ENCODE results near the gene NPHP1. TPM values are rescaled to one million over a fixed set of nuclear protein-coding genes. Genes with fewer than 3 reads are reported as not detected.
"Not testable (repeated sequence)": the region's sequence is repeated elsewhere in the genome, so short reads cannot be mapped to it uniquely, and the experiment has no call there.

The NPHP1 gene
- total RNA-seq: 1 to 10 TPM in 1 of 2 donors, under 1 TPM in 1; 0.98 to 1.5 TPM

- Mint-ChIP-seq H3K9me3 (no peaks in the 10 kb centered on the region), H3K36me3 (ENCODE audit: low read depth) (peaks cover 16% of the 10 kb centered on the region), H3K4me1 (peaks cover 14% of the 10 kb centered on the region), H3K27ac (peak within 1 kb of the TSS; percentile 91), H3K27me3 (no peaks in the 10 kb centered on the region), H3K4me3 (peak within 1 kb of the TSS; percentile 86)
- ATAC-seq (replicated peaks): peak; percentile 96
Measured at GRCh38 chr2:110204408-110205385, at the start of gene NPHP1. TSS of gene NPHP1 (minus strand) at chr2:110205013. CDS start at chr2:110204968, 45 bp downstream.

DNA sequence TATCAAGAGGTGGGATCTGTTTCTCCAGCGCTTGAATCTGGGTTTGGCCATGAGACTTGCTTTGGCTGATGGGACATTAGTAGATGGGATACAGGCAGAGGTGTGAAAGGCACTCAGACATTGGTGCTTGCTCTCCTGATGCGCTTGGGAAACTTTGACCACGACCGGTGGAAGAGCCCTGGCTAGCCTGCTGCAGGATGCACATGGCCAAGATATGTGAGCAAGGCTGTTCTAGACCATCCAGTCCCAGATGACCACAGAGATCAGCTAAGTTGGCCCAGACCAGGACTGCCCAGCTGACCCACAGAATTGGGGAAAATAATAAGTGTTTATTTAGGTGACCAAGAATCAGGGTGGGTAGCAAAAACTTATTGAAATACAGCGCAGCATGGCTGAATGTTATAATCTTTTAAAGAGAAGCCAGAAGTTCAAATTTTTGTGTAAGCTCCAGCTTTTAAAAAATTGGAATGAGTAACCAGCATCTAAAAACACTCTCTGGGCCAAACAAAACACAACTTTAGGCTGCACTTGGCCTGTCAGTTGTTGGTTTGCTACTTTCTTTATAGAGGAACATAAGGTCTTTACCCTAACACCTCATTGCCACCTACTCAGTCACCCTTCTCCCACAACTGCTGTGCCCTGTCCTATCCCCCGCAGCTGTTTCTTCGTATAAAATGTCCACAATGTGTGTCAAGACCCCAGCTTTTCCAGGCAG, 43.4 kb upstream of the NPHP1 start:
- H3K4me1 Mint-ChIP-seq; H3K4me3 Mint-ChIP-seq; H3K36me3 Mint-ChIP-seq (ENCODE audit: low read depth); H3K27ac Mint-ChIP-seq; H3K9me3 Mint-ChIP-seq; H3K27me3 Mint-ChIP-seq; ATAC-seq (replicated peaks): not testable (repeated sequence)

DNA sequence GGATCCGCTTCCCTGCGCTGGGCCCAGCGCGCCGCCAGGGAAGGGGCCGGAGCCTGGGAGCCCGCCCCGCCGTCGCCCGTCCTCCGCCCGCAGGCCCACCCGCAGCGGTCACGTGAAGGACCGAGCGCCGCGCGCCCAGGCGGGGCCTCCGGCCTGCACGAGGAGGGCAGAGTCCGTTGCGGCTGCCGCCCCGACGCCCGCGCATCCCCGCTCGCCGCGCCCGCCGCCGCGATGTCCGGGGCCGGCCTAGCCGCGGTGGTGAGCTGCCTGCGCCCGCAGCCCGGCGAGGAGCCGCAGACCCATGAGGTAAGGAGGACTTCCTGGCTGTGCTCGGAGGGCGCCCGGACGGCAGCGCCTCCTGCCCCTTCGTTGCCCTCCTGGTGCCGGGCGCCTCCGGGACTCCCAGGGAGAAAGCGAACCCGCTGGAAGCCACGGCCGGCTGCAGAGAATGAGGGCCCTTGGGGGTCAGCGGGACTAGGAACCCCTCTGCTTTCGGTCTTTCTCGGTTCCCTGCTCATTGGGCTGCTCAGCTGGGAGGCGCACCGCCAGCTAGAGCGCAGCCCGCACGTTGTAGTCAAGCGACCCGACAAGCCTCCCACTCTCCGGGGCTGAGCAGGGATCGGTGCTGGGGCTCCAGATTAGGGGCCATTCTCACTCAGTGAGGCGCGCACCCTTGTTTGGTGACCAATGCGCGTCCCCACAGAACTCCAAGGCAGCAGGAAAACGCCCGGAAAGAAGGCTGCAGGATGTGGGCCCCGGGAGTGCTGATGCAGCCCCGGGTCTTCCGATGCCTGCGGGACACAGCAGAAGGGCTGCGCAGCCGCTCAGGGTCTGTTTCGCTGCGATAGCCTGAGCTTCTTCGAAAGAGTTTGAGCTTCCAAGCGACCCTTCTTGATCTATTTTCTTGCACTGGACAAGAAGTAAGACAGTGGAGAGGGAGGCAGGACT, 40.9 kb upstream of the NPHP1 start:
- H3K9me3 Mint-ChIP-seq; H3K27ac Mint-ChIP-seq; H3K4me1 Mint-ChIP-seq; H3K27me3 Mint-ChIP-seq; H3K4me3 Mint-ChIP-seq; H3K36me3 Mint-ChIP-seq (ENCODE audit: low read depth): not testable (repeated sequence)
- ATAC-seq (replicated peaks): peak; percentile 53

DNA sequence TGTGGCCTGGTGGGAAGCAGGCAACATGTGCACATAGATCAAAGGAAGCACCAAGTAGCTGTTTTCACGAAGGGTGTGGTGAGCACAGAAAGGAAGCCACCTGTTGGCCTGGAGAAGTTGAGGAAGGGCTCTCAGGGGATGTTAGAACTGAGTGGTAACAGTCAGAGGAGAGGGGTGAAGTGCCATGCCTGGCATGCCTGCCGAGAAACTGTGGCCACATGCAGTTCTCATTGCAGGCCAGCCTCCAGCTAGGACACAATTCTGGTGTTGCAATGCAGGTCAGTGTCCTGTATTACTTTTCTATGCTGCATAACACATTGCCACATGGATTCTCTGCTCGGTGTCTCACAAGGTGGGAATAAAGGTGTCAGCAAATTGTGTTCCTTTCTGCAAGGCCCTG, 38.5 kb upstream of the NPHP1 start:
- not testable (repeated sequence) for ATAC-seq (replicated peaks); H3K36me3 Mint-ChIP-seq (ENCODE audit: low read depth); H3K27ac Mint-ChIP-seq; H3K9me3 Mint-ChIP-seq; H3K4me1 Mint-ChIP-seq; H3K27me3 Mint-ChIP-seq; H3K4me3 Mint-ChIP-seq

GRCh38 chr2:110234514-110234913, 29.7 kb upstream of the NPHP1 start:
- H3K4me3 Mint-ChIP-seq; H3K36me3 Mint-ChIP-seq (ENCODE audit: low read depth); H3K27ac Mint-ChIP-seq; H3K4me1 Mint-ChIP-seq; H3K9me3 Mint-ChIP-seq; H3K27me3 Mint-ChIP-seq; ATAC-seq (replicated peaks): not testable (repeated sequence)

DNA sequence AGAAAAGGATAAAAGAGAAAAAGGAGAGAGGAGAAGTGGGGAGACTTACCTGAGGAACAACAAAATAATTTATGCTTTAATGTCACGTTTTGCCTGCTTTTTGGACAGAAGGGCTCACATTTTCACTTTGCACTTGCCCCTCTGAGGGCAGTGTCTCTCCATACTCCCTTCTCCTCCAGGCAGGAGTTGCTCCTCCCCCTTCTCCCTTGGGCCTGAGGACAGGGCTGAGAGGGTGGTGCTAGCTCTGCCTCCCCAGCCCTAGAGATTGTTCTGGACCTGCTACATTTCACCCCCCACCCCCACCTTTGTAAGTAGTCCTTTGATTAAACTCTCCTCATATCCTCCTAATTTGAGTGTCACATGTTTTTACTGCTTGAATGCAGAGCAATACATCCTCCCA, 25.1 kb upstream of the NPHP1 start:
- ATAC-seq (replicated peaks); H3K36me3 Mint-ChIP-seq (ENCODE audit: low read depth); H3K9me3 Mint-ChIP-seq; H3K27ac Mint-ChIP-seq; H3K4me3 Mint-ChIP-seq; H3K4me1 Mint-ChIP-seq: not testable (repeated sequence)
- H3K27me3 Mint-ChIP-seq: peaks cover 16% of the 10 kb centered on the region

DNA sequence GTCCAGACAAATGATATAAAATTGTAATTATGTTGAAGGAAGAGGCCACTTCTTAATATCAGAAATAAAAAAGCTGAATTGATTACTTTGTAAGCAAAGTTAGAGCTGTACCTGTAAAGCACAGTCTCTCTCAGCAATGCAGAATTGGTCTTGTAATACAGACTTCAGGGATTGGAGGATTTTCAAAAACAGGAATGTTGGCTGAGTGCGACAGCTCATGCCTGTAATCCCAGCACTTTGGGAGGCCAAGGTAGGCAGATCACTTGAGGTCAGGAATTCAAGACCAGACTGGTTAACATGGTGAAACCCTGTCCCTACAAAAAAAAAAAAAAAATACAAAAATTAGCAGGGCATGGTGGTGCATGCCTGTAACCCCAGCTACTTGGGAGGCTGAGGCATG, 17.8 kb upstream of the NPHP1 start:
- ATAC-seq (replicated peaks); H3K9me3 Mint-ChIP-seq; H3K4me1 Mint-ChIP-seq; H3K36me3 Mint-ChIP-seq (ENCODE audit: low read depth); H3K27ac Mint-ChIP-seq; H3K4me3 Mint-ChIP-seq: not testable (repeated sequence)
- H3K27me3 Mint-ChIP-seq: peaks cover 50% of the 10 kb centered on the region

- H3K27ac Mint-ChIP-seq: no peak overlapping the region
- H3K9me3 Mint-ChIP-seq: no peaks in the 10 kb centered on the region
- ATAC-seq (replicated peaks): no peak
- H3K27me3 Mint-ChIP-seq: peaks cover 48% of the 10 kb centered on the region
- no peaks in the 10 kb centered on the region for H3K4me1 Mint-ChIP-seq
- H3K36me3 Mint-ChIP-seq (ENCODE audit: low read depth): no peaks in the 10 kb centered on the region
- H3K4me3 Mint-ChIP-seq: no peak overlapping the region
Measured at GRCh38 chr2:110221938-110222337, 17.1 kb upstream of the NPHP1 start.

- Mint-ChIP-seq H3K4me3 (no peak overlapping the region), H3K27me3 (peaks cover 56% of the 10 kb centered on the region), H3K9me3 (no peaks in the 10 kb centered on the region), H3K36me3 (ENCODE audit: low read depth) (no peaks in the 10 kb centered on the region), H3K27ac (no peak overlapping the region), H3K4me1 (no peaks in the 10 kb centered on the region)
- no peak for ATAC-seq (replicated peaks)
Measured at GRCh38 chr2:110220190-110220564, 15.4 kb upstream of the NPHP1 start.

DNA sequence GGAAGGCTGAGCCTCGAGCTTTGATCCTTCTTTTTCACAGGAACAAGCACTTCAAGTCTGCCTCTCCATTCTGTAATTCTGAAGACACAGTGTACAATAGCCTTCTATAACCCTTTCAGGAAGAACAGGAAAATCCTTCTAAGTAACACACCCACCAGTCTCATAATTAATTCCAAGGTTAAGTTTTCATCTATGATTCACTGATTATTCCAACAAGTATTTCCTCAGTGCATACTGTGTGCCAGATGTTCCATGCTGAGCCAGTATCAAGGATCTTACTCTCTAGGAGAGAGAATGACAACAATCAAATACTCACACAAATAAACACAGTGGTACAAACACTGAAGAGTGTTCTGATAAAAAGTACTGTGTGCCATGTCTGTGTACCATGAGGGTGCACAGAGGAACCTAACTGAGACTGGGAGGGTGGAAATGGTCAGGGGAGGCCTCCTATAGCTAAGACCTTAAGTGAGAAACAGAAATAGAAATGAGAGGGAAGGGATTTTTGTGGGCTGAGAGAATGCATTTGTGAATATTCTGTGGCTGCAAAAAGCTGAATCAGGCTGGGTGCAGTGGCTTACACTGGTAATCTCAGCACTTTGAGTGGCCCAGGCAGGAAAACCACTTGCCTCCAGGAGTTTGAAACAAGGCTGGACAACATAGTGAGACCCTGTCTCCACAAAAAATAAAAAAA, 14.8 kb upstream of the NPHP1 start:
- no peaks in the 10 kb centered on the region for H3K4me1 Mint-ChIP-seq

DNA sequence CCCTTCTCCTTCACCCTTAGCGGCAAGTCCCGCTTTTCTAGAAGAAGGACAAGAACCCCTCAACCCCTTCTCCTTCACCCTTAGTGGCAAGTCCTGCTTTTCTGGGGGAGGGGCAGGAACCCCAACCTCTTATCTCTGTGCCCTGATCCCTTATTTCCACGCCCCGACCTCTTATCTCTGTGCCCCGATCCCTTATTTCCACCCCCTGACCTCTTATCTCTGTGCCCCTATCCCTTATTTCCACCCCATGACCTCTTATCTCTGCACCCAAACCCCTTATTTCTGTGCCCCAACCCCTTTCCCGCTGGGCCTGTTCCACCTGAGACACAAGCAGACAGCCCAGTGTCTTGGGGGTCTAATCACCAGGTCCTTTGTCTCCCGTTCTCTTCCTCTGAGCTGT, 14.1 kb upstream of the NPHP1 start:
- not testable (repeated sequence) for H3K36me3 Mint-ChIP-seq (ENCODE audit: low read depth); H3K4me1 Mint-ChIP-seq
- H3K27me3 Mint-ChIP-seq: peaks cover 56% of the 10 kb centered on the region

More for the DNA sequence above, 14.8 kb upstream of the NPHP1 start:
- Mint-ChIP-seq H3K4me3 (no peak overlapping the region), H3K9me3 (no peaks in the 10 kb centered on the region), H3K36me3 (ENCODE audit: low read depth) (no peaks in the 10 kb centered on the region), H3K27ac (no peak overlapping the region), H3K27me3 (peaks cover 59% of the 10 kb centered on the region)
- no peak for ATAC-seq (replicated peaks)

GRCh38 chr2:110216803-110217202, 12.0 kb upstream of the NPHP1 start:
- Mint-ChIP-seq H3K9me3 (no peaks in the 10 kb centered on the region), H3K36me3 (ENCODE audit: low read depth) (peaks cover 9% of the 10 kb centered on the region), H3K27ac (no peak overlapping the region), H3K4me1 (no peaks in the 10 kb centered on the region), H3K4me3 (no peak overlapping the region), H3K27me3 (peaks cover 52% of the 10 kb centered on the region)
- no peak for ATAC-seq (replicated peaks)

More for the DNA sequence above, 14.1 kb upstream of the NPHP1 start:
- not testable (repeated sequence) for H3K27ac Mint-ChIP-seq; H3K4me3 Mint-ChIP-seq; H3K9me3 Mint-ChIP-seq; ATAC-seq (replicated peaks)

DNA sequence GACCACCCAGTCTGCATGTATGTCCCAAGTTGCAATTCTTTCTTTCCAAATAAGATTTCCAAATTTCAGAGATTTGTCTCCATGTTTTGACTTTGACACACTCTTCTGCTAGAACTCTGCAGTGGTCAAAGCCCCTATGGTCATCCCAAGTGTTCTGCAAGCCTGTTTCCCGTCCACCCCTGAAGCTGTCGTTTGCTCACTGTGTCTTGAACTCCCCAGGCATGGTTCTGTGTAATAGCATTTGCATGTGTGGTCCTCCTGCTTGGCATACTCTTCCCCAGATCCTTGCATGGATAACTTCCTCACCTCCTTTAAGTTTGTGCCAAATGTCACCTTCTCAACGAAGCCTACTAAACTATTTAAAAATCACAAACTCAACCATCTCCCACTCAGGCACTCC, 11.4 kb upstream of the NPHP1 start:
- Mint-ChIP-seq H3K27ac (no peak overlapping the region), H3K27me3 (peaks cover 50% of the 10 kb centered on the region), H3K9me3 (no peaks in the 10 kb centered on the region), H3K4me1 (no peaks in the 10 kb centered on the region), H3K4me3 (no peak overlapping the region), H3K36me3 (ENCODE audit: low read depth) (peaks cover 14% of the 10 kb centered on the region)
- no peak for ATAC-seq (replicated peaks)

All from activated T-helper 17 cell treated with anti-CD3 and anti-CD28 coated beads, Interleukin-2, amount 50 U/mL, for 72 hours (primary cell).